HG03378 (cell line): ENCODE results near the gene ELF2.
"Not testable (repeated sequence)": the region's sequence is repeated elsewhere in the genome, so short reads cannot be mapped to it uniquely, and the experiment has no call there.

Experiments
- ATAC-seq: cut with Tn5 transposase; IDR thresholded peaks from one replicate; pipeline ENCODE4 v1.9.1; 2021; ENCODE audit warnings: mild to moderate bottlenecking, moderate library complexity; ENCODE audit not compliant: unreplicated experiment

The ELF2 gene

GRCh38 chr4:139177049-139177868, at the start of gene ELF2:
TSS of gene ELF2 (minus strand) at chr4:139177218. CDS start at chr4:139137701, 39,517 bp downstream.
- peak; percentile 27 for ATAC-seq

- ATAC-seq = peak; percentile 75
Observed at GRCh38 chr4:139223682-139224317, 46.8 kb upstream of the ELF2 start.

DNA sequence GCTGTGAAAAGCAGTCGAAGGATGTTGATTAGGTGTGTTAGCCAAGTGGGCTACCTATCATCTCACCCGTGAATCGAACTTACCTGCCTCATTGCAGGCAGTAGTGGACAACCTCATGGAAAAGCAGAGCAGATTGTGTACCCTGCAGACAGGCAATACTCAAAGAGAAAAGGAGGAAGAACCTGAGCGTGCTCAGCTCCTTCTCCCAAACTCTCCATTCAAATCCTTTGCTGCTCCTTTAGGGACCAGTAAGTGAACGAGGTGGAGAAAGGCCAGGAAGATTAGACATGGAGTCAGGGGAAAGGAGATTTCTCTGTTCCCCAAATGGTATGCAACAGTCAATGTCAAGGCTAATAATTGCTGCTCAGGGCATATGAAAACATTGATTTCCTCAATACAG, 45.2 kb upstream of the ELF2 start:
- no peak for ATAC-seq

DNA sequence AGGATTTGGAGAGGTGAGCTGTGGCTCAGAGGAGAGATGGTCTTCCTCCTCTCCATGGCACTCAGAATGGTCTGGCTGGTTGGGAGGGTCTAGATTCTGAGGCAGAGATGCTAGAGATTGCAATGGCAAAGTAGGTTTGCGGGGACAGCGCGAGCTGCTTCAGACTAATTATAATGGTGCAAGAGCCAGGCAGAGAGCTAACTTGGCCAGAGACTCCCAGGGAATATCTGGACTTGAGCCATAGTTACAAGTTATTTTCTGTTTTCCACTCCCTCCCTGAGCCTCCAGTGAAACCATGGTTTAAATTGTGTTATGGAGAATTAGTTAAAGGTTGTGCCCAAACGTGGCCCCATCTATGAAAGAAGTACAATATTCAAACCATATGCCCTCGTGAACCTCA, 44.7 kb upstream of the ELF2 start:
- ATAC-seq = no peak

DNA sequence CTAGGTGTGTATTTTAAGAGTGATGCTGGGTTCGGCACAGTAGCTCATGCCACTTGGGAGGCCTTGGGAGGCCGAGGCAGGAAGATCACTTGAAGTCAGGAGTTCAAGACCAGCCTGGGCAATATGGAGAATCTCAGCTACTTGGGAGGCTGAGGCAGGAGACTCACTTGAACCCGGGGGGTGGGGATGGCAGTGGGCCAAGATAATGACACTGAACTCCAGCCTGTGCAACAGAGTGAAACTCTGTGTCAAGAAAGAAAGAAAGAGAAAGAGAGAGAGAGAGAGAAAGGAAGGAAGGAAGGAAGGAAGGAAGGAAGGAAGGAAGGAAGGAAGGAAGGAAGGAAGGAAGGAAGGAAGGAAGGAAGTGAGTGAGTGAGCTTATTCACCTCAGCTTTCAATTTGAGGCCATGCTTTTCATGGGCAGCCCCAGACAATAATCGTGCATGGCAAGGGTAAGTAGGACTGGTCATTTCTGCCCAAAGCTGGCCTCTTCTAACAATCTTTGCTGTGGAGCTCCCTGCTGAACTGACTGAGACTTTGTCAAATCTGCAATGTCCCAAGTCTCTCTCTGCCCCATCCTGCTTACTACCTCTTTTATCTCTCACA, 42.5 kb upstream of the ELF2 start:
- no peak for ATAC-seq

DNA sequence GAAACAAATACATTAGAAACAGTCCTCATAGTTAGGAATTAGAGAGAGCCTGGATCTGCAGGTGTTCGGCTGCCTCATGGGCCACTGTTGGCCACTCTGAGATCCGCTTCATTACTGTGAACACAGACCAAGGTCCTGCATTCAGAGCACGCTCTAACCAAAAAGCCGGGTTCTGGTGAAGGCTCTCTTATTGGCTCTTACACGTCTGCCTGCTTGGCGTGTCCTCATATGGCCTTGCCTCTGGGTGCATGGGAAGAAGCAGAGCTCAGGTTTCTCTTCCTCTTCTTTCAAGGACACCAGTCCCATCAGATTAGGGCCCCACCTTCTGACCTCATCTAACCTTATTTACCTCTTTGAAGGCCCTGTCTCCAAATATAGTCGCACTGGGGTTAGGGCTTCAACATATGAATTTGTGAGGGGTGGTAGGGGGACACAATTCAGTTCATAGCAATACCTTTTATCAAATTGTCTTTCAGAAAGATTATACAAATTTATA, 37.1 kb upstream of the ELF2 start:
- ATAC-seq = peak; percentile 99

GRCh38 chr4:139213633-139214032, 36.6 kb upstream of the ELF2 start:
- ATAC-seq = not testable (repeated sequence)

- ATAC-seq = no peak
Observed at GRCh38 chr4:139212900-139213299, 35.9 kb upstream of the ELF2 start.

GRCh38 chr4:139210486-139210885, 33.5 kb upstream of the ELF2 start:
- no peak for ATAC-seq

DNA sequence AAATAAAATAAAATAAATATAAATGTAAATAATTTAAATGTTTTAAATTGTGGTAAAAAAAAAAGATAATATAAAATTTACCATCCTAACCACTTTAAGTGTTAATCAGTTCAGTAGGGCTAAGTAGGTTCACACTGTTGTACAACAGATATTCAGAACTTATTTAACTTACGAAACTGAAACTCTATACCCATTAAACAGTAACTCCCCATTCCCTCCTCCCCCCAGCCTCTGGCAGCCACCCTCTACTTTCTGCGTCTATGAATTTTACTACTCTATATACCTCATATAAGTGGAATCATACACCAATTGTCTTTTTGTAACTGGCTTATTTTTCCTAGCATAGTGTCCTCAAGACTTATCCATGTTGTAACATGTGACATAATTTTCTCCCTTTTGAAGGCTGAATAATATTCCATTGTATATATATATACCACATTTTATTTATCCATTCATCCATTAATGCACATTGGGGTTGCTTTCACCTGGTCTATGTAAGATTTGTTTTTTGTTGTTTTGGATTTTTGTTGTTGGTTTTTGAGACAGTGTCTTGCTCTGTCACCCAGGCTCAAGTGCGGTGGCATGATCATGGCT, 32.5 kb upstream of the ELF2 start:
- no peak for ATAC-seq

- no peak for ATAC-seq
Observed at GRCh38 chr4:139208404-139208945, 31.5 kb upstream of the ELF2 start.

GRCh38 chr4:139207873-139208403, 30.9 kb upstream of the ELF2 start:
- ATAC-seq = no peak

GRCh38 chr4:139207247-139207646, 30.2 kb upstream of the ELF2 start:
- no peak for ATAC-seq

- no peak for ATAC-seq
Observed at GRCh38 chr4:139202991-139203390, 26.0 kb upstream of the ELF2 start.

DNA sequence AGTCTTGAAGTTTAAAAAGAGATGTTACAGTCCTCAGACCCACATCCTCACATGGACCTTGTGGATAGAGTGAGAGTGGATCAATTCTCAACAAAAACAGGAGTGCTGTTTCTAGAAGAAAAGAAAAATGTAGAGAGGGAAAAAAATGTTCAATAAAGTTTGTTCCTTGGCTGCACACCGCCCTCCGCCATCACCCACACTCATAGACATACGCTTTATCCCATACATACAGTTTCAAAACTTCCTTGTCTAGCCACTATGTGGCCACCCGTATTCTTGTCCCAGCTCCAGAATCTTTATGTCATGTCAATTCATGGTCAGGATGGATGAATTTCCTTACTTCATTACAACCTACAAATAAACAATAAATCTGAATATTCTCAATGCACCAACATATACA, 23.5 kb upstream of the ELF2 start:
- no peak for ATAC-seq

DNA sequence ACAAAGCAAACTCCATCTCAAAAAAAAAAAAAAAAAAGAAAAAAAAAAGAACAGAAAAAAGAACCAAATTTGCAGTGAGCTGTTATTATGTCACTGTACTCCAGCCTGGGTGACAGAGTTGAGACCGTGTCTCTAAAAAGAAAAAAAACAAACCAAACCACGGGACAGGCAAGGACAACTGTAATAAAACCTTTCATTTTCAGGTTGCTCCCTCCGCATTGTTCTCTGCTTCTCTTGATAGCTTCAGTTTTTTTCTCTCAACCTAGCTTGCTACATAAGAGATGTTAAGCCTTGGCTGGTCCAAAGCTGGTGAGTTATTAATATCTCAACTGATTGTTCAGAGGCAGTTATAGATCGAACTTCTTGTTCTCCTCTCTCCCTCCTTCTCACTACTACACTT, 23.1 kb upstream of the ELF2 start:
- ATAC-seq = no peak

GRCh38 chr4:139197214-139197613, 20.2 kb upstream of the ELF2 start:
- not testable (repeated sequence) for ATAC-seq

DNA sequence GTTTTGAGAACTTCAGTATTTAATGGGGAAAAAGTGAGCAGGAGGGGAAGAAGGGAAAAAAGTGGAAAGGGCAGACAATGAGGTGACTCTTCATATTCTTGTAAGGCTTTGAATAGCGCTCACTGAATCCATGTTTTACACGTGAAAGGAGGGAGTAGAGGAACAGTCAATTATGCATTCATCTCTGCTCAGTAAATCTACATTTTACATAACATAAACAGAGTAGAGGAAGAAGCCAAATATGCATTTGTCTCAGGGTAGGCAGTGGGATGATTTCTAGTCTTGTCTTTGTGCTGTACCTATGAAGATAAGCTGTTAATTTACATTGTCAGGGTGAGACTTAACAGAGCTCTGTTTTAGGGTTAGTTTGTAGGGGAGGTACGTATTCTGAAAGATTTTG, 19.4 kb upstream of the ELF2 start:
- ATAC-seq = no peak

GRCh38 chr4:139191373-139191772, 14.4 kb upstream of the ELF2 start:
- no peak for ATAC-seq

DNA sequence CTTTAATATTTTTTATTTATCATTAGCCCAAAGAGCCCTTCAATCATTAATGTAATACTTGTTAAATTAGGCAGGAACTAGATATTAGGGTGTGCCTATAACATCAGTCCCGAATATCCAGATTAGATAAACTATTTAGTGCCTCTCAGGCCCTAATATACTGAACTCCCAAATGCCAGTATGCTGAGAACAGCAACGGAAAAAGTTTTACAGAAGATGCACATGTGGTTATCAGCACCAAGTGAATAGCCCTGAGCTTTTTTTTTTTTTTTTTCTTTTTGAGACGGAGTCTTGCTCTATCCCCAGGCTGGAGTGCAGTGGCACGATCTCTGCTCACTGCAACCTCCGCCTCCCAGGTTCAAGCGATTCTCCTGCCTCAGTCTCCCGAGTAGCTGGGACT, 13.0 kb upstream of the ELF2 start:
- no peak for ATAC-seq

DNA sequence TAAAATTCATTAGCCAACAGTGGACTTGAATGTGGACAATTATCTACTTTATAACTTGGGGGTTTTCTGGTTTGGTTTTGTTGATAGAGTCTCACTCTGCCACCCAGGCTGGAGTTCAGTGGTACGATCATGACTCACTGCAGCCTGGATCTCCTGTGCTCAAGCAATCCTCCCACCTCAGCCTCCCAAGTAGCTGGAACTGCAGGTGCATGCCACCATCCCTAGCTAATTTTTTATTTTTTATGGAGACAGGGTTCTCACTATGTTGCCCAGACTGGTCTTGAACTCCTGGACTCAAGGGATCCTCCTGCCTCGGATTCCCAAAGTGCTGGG, 12.4 kb upstream of the ELF2 start:
- ATAC-seq = no peak
